ENCODE measurements around the gene ZNF107. TPM values are rescaled to one million over a fixed set of nuclear protein-coding genes. Genes with fewer than 3 reads are reported as not detected.
"Not testable (repeated sequence)": the region's sequence is repeated elsewhere in the genome, so short reads cannot be mapped to it uniquely, and the experiment has no call there.

ZNF107 gene
- polyA plus RNA-seq, 3 donors, result 0.44 to 0.89 (median 0.65) TPM

- Mint-ChIP-seq H3K36me3 (no peaks in the 10 kb centered on the region), H3K27me3 (ENCODE audit: low read depth in 3 of 3) (no peaks in the 10 kb centered on the region), H3K9me3 (peaks cover 18 to 62% (median 50%) of the 10 kb centered on the region in 7 donors), H3K4me1 (no peaks in the 10 kb centered on the region), H3K4me3 (no peak overlapping the region), H3K27ac (no peak overlapping the region)
- no peak overlapping the region for H3K4me2 ChIP-seq (replicated peaks; ENCODE audit: extremely low read depth, low read length, poor library complexity, severe bottlenecking)
- no peaks in the 10 kb centered on the region for H3K4me1 ChIP-seq (ENCODE audit: control insufficient read depth in 1 of 2, insufficient read depth in 2 of 2, low read length in 2 of 2)
- no peak overlapping the region for H3K9ac ChIP-seq (ENCODE audit: insufficient read depth, low read length, poor library complexity, severe bottlenecking)
- WGBS (ENCODE audit: insufficient coverage), result 25% methylated on average over 1 of the region's 2 CpGs
- H3K36me3 ChIP-seq (replicated peaks in 1 of 2; ENCODE audit: control insufficient read depth in 1 of 2, insufficient read depth in 2 of 2, low read length in 2 of 2), result no peaks in the 10 kb centered on the region
- H3K9me3 ChIP-seq (replicated peaks in 1 of 2; ENCODE audit: control insufficient read depth in 1 of 2, insufficient read depth in 1 of 2, low read length in 2 of 2), result peaks cover 42 to 60% of the 10 kb centered on the region in 2 donors
- no peak overlapping the region for H3K4me3 ChIP-seq (replicated peaks in 1 of 3; ENCODE audit: low read depth in 2 of 3, low read length in 3 of 3)
- intact Hi-C loops (cut with micrococcal nuclease), result no loop called here
- no peak overlapping the region for H2AFZ ChIP-seq (ENCODE audit: insufficient read depth, low read depth, low read length, poor library complexity, severe bottlenecking)
- DNase-seq, result no peak
- no peak for TF ChIP-seq CTCF (IDR thresholded peaks at IDR 0.05)
- H4K20me1 ChIP-seq (ENCODE audit: insufficient read depth, low read length), result no peaks in the 10 kb centered on the region
- H3K27ac ChIP-seq (ENCODE audit: low read depth in 1 of 2, low read length in 2 of 2), result no peak overlapping the region
- H3K79me2 ChIP-seq (ENCODE audit: insufficient read depth, low read length), result no peaks in the 10 kb centered on the region
- no peaks in the 10 kb centered on the region for H3K27me3 ChIP-seq (ENCODE audit: control insufficient read depth in 2 of 2, insufficient read depth in 2 of 2, low read length in 2 of 2)
Observed at GRCh38 chr7:64655811-64656210, 10.1 kb upstream of the ZNF107 start.

GRCh38 chr7:64656489-64656888 is 9.4 kb upstream of the ZNF107 start:
- Mint-ChIP-seq H3K4me1 (no peaks in the 10 kb centered on the region), H3K4me3 (no peak overlapping the region), H3K27ac (no peak overlapping the region), H3K36me3 (no peaks in the 10 kb centered on the region), H3K27me3 (ENCODE audit: low read depth in 3 of 3) (no peaks in the 10 kb centered on the region), H3K9me3 (peaks cover 18 to 61% (median 49%) of the 10 kb centered on the region in 7 donors)
- H3K79me2 ChIP-seq (ENCODE audit: insufficient read depth, low read length), result no peaks in the 10 kb centered on the region
- no peaks in the 10 kb centered on the region for H4K20me1 ChIP-seq (ENCODE audit: insufficient read depth, low read length)
- no peaks in the 10 kb centered on the region for H3K27me3 ChIP-seq (ENCODE audit: control insufficient read depth in 2 of 2, insufficient read depth in 2 of 2, low read length in 2 of 2)
- no peak overlapping the region for H3K4me2 ChIP-seq (replicated peaks; ENCODE audit: extremely low read depth, low read length, poor library complexity, severe bottlenecking)
- H3K4me1 ChIP-seq (ENCODE audit: control insufficient read depth in 1 of 2, insufficient read depth in 2 of 2, low read length in 2 of 2), result no peaks in the 10 kb centered on the region
- no peak overlapping the region for H3K9ac ChIP-seq (ENCODE audit: insufficient read depth, low read length, poor library complexity, severe bottlenecking)
- H3K27ac ChIP-seq (ENCODE audit: low read depth in 1 of 2, low read length in 2 of 2), result no peak overlapping the region
- H2AFZ ChIP-seq (ENCODE audit: insufficient read depth, low read depth, low read length, poor library complexity, severe bottlenecking), result no peak overlapping the region
- TF ChIP-seq CTCF (IDR thresholded peaks at IDR 0.05), result no peak
- intact Hi-C loops (cut with micrococcal nuclease), result no loop called here
- no peak overlapping the region for H3K4me3 ChIP-seq (replicated peaks in 1 of 3; ENCODE audit: low read depth in 2 of 3, low read length in 3 of 3)
- WGBS (ENCODE audit: insufficient coverage), result 100% methylated on average over 1 of the region's 3 CpGs
- H3K36me3 ChIP-seq (replicated peaks in 1 of 2; ENCODE audit: control insufficient read depth in 1 of 2, insufficient read depth in 2 of 2, low read length in 2 of 2), result no peaks in the 10 kb centered on the region
- no peak for DNase-seq
- H3K9me3 ChIP-seq (replicated peaks in 1 of 2; ENCODE audit: control insufficient read depth in 1 of 2, insufficient read depth in 1 of 2, low read length in 2 of 2), result peaks cover 41 to 54% of the 10 kb centered on the region in 2 donors

- peaks cover 24 to 28% of the 10 kb centered on the region in 2 donors for H3K9me3 ChIP-seq (replicated peaks in 1 of 2; ENCODE audit: control insufficient read depth in 1 of 2, insufficient read depth in 1 of 2, low read length in 2 of 2)
- H3K4me1 Mint-ChIP-seq, result peaks cover 13% of the 10 kb centered on the region
- H3K9me3 Mint-ChIP-seq, result peaks cover 11 to 45% (median 36%) of the 10 kb centered on the region in 7 donors
- not testable (repeated sequence) for H2AFZ ChIP-seq (ENCODE audit: insufficient read depth, low read depth, low read length, poor library complexity, severe bottlenecking); DNase-seq; H4K20me1 ChIP-seq (ENCODE audit: insufficient read depth, low read length); H3K36me3 ChIP-seq (replicated peaks in 1 of 2; ENCODE audit: control insufficient read depth in 1 of 2, insufficient read depth in 2 of 2, low read length in 2 of 2); H3K36me3 Mint-ChIP-seq; H3K27me3 ChIP-seq (ENCODE audit: control insufficient read depth in 2 of 2, insufficient read depth in 2 of 2, low read length in 2 of 2); H3K27ac Mint-ChIP-seq; H3K4me3 Mint-ChIP-seq; H3K4me3 ChIP-seq (replicated peaks in 1 of 3; ENCODE audit: low read depth in 2 of 3, low read length in 3 of 3); H3K9ac ChIP-seq (ENCODE audit: insufficient read depth, low read length, poor library complexity, severe bottlenecking); H3K4me2 ChIP-seq (replicated peaks; ENCODE audit: extremely low read depth, low read length, poor library complexity, severe bottlenecking); H3K27ac ChIP-seq (ENCODE audit: low read depth in 1 of 2, low read length in 2 of 2); H3K27me3 Mint-ChIP-seq (ENCODE audit: low read depth in 3 of 3)
- H3K4me1 ChIP-seq (ENCODE audit: control insufficient read depth in 1 of 2, insufficient read depth in 2 of 2, low read length in 2 of 2), result peaks cover 12% of the 10 kb centered on the region in 2 donors
- WGBS (ENCODE audit: insufficient coverage), result 100% methylated on average over 1 of the region's 5 CpGs
- H3K79me2 ChIP-seq (ENCODE audit: insufficient read depth, low read length), result peaks cover 11% of the 10 kb centered on the region
- intact Hi-C loops (cut with micrococcal nuclease), result loop anchor here (10.0 kb wide), 2 partner anchors 347 to 713 kb away; partner anchors contain the start of genes ZNF736 (in 1 of the 2) and ZNF92 (in 1 of the 2)
Observed at GRCh38 chr7:64662091-64662490, 3.8 kb upstream of the ZNF107 start.
